Measurements from ENCODE around the gene ZNF318.
"Not testable (repeated sequence)": the region's sequence is repeated elsewhere in the genome, so short reads cannot be mapped to it uniquely, and the experiment has no call there.

ZNF318 gene

GRCh38 chr6:43338243-43338642 is 31.2 kb downstream of the ZNF318 start:
- DNase-seq (ENCODE audit: low spot score): no peak

GRCh38 chr6:43336382-43336781 is 33.1 kb downstream of the ZNF318 start:
- DNase-seq (ENCODE audit: low spot score): no peak

DNA sequence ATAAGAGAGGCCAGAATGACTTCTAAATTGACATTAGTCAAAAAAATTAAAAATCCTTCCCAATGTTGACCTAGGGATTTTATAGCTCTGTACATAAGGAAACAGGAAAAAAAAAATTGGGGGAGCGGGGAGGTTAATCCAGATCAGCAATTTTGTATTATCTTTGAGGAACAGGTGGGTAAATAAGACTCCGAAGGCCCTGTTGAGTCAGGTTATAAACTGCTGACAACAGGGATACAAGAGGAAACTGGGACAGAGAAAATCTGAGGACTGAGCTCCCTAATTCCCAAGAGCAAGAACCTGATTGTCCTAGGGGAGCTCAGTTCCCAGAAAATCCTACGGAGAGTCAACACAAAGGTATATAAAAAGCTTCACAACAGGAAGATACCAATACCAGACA is 34.0 kb downstream of the ZNF318 start:
- no peak for DNase-seq (ENCODE audit: low spot score)

DNA sequence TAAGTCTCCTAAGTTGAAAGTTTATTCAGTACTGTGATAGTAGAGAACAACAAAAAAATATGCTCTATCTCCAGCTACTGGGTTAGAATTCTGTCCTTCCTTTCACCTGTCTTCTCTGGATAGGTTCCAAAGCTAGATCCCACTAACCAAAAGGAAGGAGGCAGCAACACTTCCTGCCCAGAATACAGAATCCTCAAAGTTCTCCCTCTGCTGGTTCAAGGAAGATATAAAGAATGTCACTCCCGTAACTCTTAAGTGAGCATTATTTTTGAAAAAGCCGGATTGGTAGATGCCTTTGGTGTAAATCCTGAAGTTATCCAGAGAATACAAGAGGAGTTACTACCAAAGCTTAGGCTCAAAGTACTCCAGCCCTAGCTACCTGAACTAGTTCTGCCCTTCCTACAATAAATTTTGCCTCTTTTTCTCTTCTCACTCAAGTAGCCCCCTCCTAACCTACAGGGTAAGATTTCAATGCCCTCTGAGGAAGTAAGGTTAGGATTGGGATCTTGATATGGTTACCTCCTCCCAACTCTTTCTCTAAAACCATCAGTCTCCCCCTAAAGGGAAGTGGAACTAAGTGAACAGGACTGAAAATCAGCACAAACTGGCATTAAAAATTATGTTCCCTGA is 34.9 kb downstream of the ZNF318 start:
- DNase-seq (ENCODE audit: low spot score): peak; percentile 71

DNA sequence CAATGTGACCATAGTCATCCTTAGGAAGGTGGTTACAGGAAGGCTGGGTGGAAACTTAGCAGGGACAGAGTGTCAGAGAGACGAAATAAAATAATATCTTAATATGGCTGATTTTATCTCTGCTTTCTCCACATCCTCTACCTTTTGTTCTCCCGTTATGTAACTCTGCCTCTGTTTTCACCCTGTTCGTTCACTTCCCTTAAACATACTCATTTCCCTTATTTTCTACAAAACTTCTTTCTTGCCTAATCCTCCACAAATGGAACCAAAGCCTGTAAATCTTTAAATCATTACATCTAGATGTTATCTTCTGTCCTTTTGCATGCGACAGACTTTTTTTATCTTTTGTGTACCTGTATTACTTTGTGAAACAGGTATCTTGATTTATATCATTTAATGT is 37.6 kb downstream of the ZNF318 start:
- no peak for DNase-seq (ENCODE audit: low spot score)

GRCh38 chr6:43331470-43331869 is 38.0 kb downstream of the ZNF318 start:
- no peak for DNase-seq (ENCODE audit: low spot score)

- DNase-seq (ENCODE audit: low spot score): no peak
Measured at GRCh38 chr6:43328528-43328927, 40.9 kb downstream of the ZNF318 start.

DNA sequence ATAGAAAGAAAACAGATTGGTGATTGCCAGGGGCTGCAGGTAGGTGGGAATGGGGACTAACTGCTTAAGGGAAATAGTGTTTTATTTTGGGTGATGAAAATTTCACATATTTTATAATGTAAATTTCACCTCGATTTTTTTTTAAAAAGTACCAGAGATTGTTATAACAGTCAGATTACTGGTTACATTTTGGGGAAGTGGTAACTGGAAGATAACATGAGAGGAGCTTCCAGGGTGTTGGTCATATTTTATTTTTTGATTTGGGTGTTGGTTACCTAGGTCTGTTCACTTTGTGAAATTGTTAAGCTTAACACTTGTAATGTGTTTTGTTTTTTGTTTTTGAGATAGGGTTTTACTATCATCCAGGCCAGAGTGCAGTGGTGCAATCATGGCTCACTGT is 43.6 kb downstream of the ZNF318 start:
- DNase-seq (ENCODE audit: low spot score): no peak

DNA sequence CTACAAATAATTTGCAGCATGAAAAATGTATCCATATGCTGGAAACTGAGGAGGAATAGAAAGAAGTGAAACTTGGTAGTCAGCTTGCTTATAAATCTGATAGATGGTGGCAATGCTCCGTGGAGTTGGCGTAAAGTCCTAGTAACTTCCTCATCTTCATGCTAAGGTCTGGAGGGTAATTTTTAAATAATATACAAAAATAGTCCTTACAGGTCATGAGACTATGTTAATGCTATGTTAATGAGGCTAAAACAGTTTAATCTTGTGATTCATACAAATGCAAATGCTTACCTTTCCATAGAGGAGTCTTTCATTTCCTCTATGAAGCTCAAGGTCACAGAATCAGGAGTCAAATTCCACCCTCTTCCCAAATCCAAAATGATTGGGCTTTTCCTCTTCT is 51.4 kb downstream of the ZNF318 start:
- no peak for DNase-seq (ENCODE audit: low spot score)

DNA sequence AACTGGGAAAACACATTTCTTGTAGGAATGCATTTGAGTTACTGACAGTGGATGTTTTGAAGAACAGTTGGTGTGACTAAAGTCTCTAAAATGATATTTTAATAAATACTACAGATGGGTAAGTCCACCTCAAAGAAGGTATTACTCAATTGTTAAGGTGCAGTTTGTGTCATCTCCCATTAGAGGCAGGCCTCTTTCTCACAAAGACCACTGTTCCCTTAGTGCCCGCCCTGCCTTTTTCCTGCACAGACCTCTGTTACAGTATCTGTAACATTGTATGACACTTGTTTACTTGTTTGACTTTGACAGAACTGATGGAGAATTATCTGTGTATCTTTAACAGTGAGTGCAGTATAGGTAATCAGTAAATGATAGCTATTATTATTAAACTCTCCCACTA is 55.6 kb downstream of the ZNF318 start:
- DNase-seq (ENCODE audit: low spot score): no peak

GRCh38 chr6:43311666-43312065 is 57.8 kb downstream of the ZNF318 start:
- no peak for DNase-seq (ENCODE audit: low spot score)

GRCh38 chr6:43310624-43311023 is 58.8 kb downstream of the ZNF318 start:
- DNase-seq (ENCODE audit: low spot score): no peak

DNA sequence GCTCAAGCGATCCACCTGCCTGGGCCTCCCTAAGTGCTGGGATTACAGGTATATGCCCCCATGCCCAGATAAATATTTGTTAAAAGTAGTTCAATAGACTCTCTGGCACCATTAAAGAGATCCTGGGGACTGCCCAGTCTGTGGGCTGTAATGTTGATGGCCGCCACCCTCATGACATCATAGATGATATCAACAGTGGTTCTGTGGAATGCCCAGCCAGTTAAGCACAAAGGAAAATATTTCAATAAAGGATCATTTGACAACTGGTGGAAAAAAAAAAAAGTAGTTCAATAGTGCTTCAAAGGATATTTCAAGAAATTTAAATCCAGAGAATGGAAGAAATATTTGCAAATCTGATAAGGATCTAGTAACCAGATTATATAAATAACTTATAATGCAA is 59.3 kb downstream of the ZNF318 start:
- DNase-seq (ENCODE audit: low spot score): no peak

GRCh38 chr6:43308990-43309477 is 60.4 kb downstream of the ZNF318 start:
- no peak for DNase-seq (ENCODE audit: low spot score)

DNA sequence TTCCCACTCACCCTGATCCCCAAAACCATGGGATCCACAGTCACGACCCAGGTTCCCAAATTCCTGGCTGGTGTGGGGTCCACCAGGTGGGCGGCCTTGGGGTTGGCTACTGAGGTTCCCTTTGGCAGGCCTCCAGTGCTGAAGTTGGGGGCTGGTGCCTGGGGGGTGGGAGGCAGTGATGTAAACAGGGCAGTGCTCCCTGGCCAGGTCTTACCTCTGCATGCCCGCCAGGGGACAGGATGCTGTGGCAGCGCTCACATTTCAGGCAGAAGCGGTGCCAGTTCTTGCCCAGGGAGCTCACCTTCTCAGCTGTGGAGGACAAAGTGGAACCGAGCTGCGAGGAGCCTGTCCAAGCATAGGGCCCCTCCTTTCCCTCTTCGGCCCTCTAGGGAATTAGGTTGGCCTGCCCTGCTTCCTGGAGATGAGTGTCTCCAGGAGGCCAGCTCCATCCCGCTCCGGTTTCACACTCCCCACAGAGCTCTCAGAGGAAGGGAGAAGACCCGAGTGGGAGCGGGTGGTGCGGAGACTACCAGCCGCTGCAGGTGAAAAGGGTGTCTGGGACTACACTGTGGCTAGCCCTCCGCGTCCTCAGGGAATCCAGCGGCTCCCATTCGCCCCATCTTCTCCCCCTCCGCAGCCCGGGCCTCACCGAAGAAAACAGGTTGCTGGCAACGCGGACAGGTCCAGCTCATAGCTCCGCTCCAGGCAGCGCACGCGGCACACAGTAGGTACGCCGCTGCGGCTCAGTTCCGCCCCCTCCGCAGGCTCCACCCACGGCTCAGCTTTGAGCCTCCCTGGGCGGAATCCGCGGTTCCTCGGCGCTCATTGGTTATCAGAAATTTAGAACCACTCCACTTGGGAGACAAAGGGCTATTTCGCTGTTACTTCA is 61.1 kb downstream of the ZNF318 start, which contains the start of gene CRIP3:
Gene CRIP3 (minus strand): TSS at position 726 of the 889 bp plus-strand sequence. CDS start 34 bp downstream, at position 692.
- DNase-seq (ENCODE audit: low spot score): peak; percentile 76

GRCh38 chr6:43307451-43308100 is 61.9 kb downstream of the ZNF318 start:
- DNase-seq (ENCODE audit: low spot score): no peak

GRCh38 chr6:43306086-43306485 is 63.4 kb downstream of the ZNF318 start:
- peak; percentile 1 for DNase-seq (ENCODE audit: low spot score)

GRCh38 chr6:43304882-43305281 is 64.6 kb downstream of the ZNF318 start:
- no peak for DNase-seq (ENCODE audit: low spot score)

DNA sequence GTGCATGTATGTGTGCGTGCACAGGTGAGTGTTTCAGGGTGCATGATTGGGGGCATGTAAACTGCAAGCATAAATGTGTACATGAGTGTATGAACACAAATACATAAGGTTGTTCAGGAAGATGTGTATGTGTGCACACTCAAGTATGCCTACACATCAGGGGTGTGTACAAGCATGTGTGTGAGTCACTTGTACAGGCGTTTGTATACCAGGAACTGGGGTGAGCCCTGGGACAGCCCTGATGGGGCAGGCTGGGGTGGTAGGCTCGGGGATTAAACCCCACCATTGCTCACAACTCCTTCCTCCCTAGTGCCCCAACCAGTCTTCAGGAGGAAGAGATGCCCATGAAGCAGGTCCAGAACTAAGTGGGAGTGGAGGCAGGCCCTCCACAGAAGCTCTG is 65.1 kb downstream of the ZNF318 start:
- DNase-seq (ENCODE audit: low spot score): no peak

DNA sequence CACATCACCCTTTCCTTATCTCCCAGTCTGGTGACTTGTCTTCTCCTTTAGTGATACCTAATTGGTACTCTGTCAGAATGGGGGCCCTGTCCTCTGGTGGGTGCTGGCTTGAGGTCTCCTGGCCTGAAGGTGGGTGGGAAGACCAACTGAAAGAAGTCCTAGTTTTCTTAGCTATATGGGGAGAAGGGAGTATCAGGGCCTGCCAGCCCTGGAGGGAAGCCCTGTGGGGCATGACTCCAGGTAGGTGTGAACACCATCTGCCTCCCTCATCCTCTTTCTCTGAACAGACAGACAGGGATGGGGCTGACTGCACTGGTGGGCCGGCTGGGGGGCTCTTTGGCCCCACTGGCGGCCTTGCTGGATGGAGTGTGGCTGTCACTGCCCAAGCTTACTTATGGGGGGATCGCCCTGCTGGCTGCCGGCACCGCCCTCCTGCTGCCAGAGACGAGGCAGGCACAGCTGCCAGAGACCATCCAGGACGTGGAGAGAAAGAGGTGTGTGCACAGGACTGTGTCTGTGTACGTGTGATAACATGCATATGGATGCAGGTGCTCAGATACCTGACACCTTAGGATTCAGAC is 65.6 kb downstream of the ZNF318 start:
- DNase-seq (ENCODE audit: low spot score): no peak

- DNase-seq (ENCODE audit: low spot score): not testable (repeated sequence)
Measured at GRCh38 chr6:43303006-43303405, 66.4 kb downstream of the ZNF318 start.

DNA sequence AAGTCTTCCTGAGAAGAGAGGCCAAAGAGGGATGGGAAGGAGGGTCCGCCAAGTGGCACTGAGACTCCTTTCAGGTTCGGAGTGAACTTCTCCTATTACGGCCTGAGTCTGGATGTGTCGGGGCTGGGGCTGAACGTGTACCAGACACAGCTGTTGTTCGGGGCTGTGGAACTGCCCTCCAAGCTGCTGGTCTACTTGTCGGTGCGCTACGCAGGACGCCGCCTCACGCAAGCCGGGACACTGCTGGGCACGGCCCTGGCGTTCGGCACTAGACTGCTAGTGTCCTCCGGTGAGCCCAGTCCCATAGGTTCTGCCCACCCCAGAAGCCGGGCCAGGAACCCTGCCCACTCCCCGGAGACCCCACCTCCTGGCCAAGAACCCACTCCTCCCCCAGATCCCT is 67.3 kb downstream of the ZNF318 start:
- DNase-seq (ENCODE audit: low spot score): no peak

Data from AG08395 (cell line).